A549 treated with DMSO at 1 μM for 4 hours (cell line): ENCODE measurements around the gene CHST7. TPM values are rescaled to one million over a fixed set of nuclear protein-coding genes. Genes with fewer than 3 reads are reported as not detected.

ENCODE experiments used
- total RNA-seq: library from RNA; stranded (reverse); fragments of 200-300 nt; extraction: Qiagen RNA extraction; gene quantifications from 5 replicates; pipeline ENCODE4 v1.2.3, GENCODE V29; 2022; ENCODE audit warnings: low read depth

The CHST7 gene, protein sequence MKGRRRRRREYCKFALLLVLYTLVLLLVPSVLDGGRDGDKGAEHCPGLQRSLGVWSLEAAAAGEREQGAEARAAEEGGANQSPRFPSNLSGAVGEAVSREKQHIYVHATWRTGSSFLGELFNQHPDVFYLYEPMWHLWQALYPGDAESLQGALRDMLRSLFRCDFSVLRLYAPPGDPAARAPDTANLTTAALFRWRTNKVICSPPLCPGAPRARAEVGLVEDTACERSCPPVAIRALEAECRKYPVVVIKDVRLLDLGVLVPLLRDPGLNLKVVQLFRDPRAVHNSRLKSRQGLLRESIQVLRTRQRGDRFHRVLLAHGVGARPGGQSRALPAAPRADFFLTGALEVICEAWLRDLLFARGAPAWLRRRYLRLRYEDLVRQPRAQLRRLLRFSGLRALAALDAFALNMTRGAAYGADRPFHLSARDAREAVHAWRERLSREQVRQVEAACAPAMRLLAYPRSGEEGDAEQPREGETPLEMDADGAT
- total RNA-seq, result 11.7 to 18.5 TPM (median 16.7 TPM) in 5 replicates

GRCh38 chrX:46573331-46573891, at the start of gene CHST7:
CHST7 (plus strand) TSS chrX:46573765; CDS start chrX:46573932, 167 bp downstream.

DNA sequence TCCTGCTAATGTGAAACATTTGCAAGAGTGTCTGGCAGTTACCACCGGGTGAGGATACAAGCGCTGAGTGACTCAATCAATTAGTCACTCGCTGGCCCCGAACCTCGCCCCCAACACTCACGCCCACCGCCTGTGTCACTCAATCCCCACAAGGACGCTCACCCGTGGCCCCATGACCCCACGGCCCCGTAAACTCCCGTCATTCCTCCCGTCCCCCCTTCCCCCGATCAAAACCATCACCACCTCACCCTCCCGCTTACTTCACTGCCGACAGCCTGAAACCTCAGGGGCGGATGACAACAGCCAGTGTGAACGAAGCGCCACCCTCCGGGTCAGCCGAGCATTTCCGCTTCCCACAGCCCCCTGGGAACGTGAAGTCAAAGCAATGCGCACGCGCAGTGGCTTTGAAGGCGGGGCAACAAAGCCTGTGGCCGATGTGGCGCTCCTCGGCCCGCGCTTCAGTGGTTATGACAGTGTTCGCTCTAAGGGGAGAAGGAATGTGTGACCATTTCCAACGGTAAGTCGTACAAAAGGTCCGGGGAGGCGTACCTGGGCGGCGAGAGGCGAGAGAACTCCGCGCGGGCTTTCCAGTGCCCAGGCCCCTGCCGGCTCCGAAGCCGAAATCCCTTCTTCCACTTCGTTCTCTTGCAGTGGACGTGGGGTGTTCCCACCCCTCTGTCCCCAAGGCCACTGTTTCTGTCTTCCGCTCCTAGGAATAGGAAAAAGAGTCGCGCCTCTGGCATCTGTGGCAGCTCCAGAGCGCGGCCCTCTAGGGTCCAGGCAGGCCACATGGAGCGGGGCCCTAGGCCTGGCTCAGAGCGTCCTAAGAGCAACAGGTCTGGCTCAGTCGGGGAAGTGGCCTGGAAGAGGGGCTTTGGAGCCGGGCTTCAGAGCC, 28.2 kb upstream of the CHST7 start, which contains the start of gene ZNF674:
Gene ZNF674 (minus strand): TSS at position 311 of the 895 bp plus-strand sequence. CDS start 3,334 bp downstream, outside the sequence.

Other genes with a start within 250 kb of the CHST7 start
- 2.5 to 4.5 TPM (median 3.7 TPM) in 5 replicates for gene ZNF674, start 28.3 kb upstream of the CHST7 start, total RNA-seq
- gene SLC9A7, start 185.4 kb downstream of the CHST7 start, total RNA-seq, result 13.5 to 15.6 TPM (median 15.5 TPM) in 5 replicates